Liver (tissue), 9 donors: ENCODE measurements around the gene KDM1B. TPM values are rescaled to one million over a fixed set of nuclear protein-coding genes. Genes with fewer than 3 reads are reported as not detected.

Experiments used
- DNase-seq: peaks from one replicate; pipeline ENCODE4 v3.0.0-alpha.2; 2017; ENCODE audit warnings: low spot score
- H3K27ac ChIP-seq, 2 donors: one replicate each; pipeline ENCODE4 v1.7.0; 2013; ENCODE audit warnings: inconsistent platforms in 2 of 2, low read length in 2 of 2, control low read depth in 1 of 2, low read depth in 1 of 2, mild to moderate bottlenecking in 1 of 2
- H3K27me3 ChIP-seq, 4 donors: one replicate each; pipeline versions ENCODE4 v1.6.1 to v1.7.0; 2013; ENCODE audit warnings: low read length in 3 of 4, inconsistent platforms in 1 of 4, mild to moderate bottlenecking in 1 of 4, moderate library complexity in 1 of 4; ENCODE audit not compliant: control insufficient read depth in 4 of 4, insufficient read depth in 4 of 4
- H3K36me3 ChIP-seq, 4 donors: one replicate each; pipeline versions ENCODE4 v1.6.1 to v1.7.0; 2013; ENCODE audit warnings: low read length in 3 of 4, mild to moderate bottlenecking in 3 of 4, low read depth in 1 of 4, moderate library complexity in 1 of 4; ENCODE audit not compliant: control insufficient read depth in 4 of 4, insufficient read depth in 3 of 4
- H3K4me1 ChIP-seq, 4 donors: one replicate each; pipeline versions ENCODE4 v1.6.1 to v1.7.0; 2013; ENCODE audit warnings: low read length in 3 of 4, mild to moderate bottlenecking in 3 of 4, moderate library complexity in 1 of 4; ENCODE audit not compliant: control insufficient read depth in 4 of 4, insufficient read depth in 4 of 4
- H3K4me3 ChIP-seq, 3 donors: one replicate each; pipeline versions ENCODE4 v1.6.1 to v1.7.0; 2013; ENCODE audit warnings: low read length in 3 of 3, control low read depth in 1 of 3, low read depth in 1 of 3, mild to moderate bottlenecking in 1 of 3
- H3K9ac ChIP-seq, 2 donors: one replicate each; pipeline ENCODE4 v1.7.0; 2013; ENCODE audit warnings: low read length in 2 of 2, mild to moderate bottlenecking in 2 of 2, moderate library complexity in 2 of 2, control low read depth in 1 of 2, low read depth in 1 of 2
- H3K9me3 ChIP-seq, 4 donors: one replicate each; pipeline versions ENCODE4 v1.6.1 to v1.7.0; 2013; ENCODE audit warnings: low read length in 3 of 4; ENCODE audit not compliant: control insufficient read depth in 4 of 4
- EGR1 ChIP-seq, 2 donors: IDR thresholded peaks; 2 replicates each; pipeline ENCODE4 v1.6.1; 2016 to 2018; ENCODE audit warnings: antibody characterized with exemption in 2 of 2, low read depth in 2 of 2
- FOXA1 ChIP-seq: IDR thresholded peaks from 2 replicates; pipeline ENCODE4 v1.6.1; 2016; ENCODE audit warnings: antibody characterized with exemption
- FOXA2 ChIP-seq: IDR thresholded peaks from 2 replicates; pipeline ENCODE4 v1.6.1; 2016; ENCODE audit warnings: antibody characterized with exemption
- GABPA ChIP-seq, 2 donors: IDR thresholded peaks in 1 of 2; conservative IDR thresholded peaks in 1 of 2; 2 replicates each; pipeline ENCODE4 v1.6.1; 2016; ENCODE audit warnings: antibody characterized with exemption in 2 of 2, mild to moderate bottlenecking in 1 of 2, moderate library complexity in 1 of 2
- HNF4A ChIP-seq, 2 donors: conservative IDR thresholded peaks; 2 replicates each; pipeline ENCODE4 v1.6.1; 2016; ENCODE audit warnings: antibody characterized with exemption in 2 of 2, mild to moderate bottlenecking in 2 of 2
- HNF4G ChIP-seq: IDR thresholded peaks from 2 replicates; pipeline ENCODE4 v1.6.1; 2016; ENCODE audit warnings: antibody characterized with exemption
- JUND ChIP-seq, 2 donors: IDR thresholded peaks; 2 replicates each; pipeline ENCODE4 v1.6.1; 2016; ENCODE audit warnings: antibody characterized with exemption in 2 of 2
- NR2F2 ChIP-seq: IDR thresholded peaks from 2 replicates; pipeline ENCODE4 v1.6.1; 2016; ENCODE audit warnings: antibody characterized with exemption
- RAD21 ChIP-seq, 2 donors: IDR thresholded peaks; 2 replicates each; pipeline ENCODE4 v1.6.1; 2016; ENCODE audit warnings: antibody characterized with exemption in 2 of 2, mild to moderate bottlenecking in 2 of 2
- RXRA ChIP-seq, 2 donors: IDR thresholded peaks; 2 replicates each; pipeline ENCODE4 v1.6.1; 2017 to 2018; ENCODE audit warnings: antibody characterized with exemption in 2 of 2, mild to moderate bottlenecking in 1 of 2
- SP1 ChIP-seq: IDR thresholded peaks from 2 replicates; pipeline ENCODE4 v1.6.1; 2018; ENCODE audit warnings: antibody characterized with exemption, mild to moderate bottlenecking
- TAF1 ChIP-seq: conservative IDR thresholded peaks from 2 replicates; pipeline ENCODE4 v1.6.1; 2016; ENCODE audit warnings: antibody characterized with exemption, mild to moderate bottlenecking
- YY1 ChIP-seq: IDR thresholded peaks from 2 replicates; pipeline ENCODE4 v1.6.1; 2016; ENCODE audit warnings: antibody characterized with exemption, mild to moderate bottlenecking
- WGBS: extraction: QIAGEN DNeasy Blood & Tissue Kit; methylation state at CpG from one replicate; pipeline ENCODE4 v1.1.7; 2013; 5-methylcytosine and 5-hydroxymethylcytosine counted together
- polyA plus RNA-seq, 2 donors: library from polyadenylated mRNA; stranded (reverse) in 1 of 2; unstranded in 1 of 2; fragments of 200-250 nt in 1 of 2; fragments of >200 nt in 1 of 2; fragmentation: Nextera tagmentation in 1 of 2; extraction: Ambion mirVana in 1 of 2; gene quantifications; one replicate each; pipeline versions ENCODE4 v1.2.1 to v1.2.3, GENCODE V29; 2013 to 2015
- total RNA-seq, 2 donors: library from RNA; depleted of rRNA; stranded (reverse); fragments of >200 nt; gene quantifications; one replicate each; pipeline ENCODE4 v1.2.3, GENCODE V29; 2014
- TF ChIP-seq, protein P1 (sequence below): IDR thresholded peaks from 2 replicates; pipeline ENCODE4 v1.6.1; 2016; ENCODE audit warnings: antibody characterized with exemption, mild to moderate bottlenecking
- TF ChIP-seq, protein P2 (sequence below): fragments of 150-350 bp; IDR thresholded peaks from 2 replicates; pipeline ENCODE4 v1.5.1; 2017; ENCODE audit warnings: improper control_type of control experiment, low read depth, low read length; ENCODE audit not compliant: missing input control
- donor health status: healthy.
- donor health status: healthy.
- donor health status: healthy.
- donor health status: healthy.
- donor health status: healthy.

KDM1B gene
- total and polyA plus RNA-seq, 4 donors = 1.6 to 10.2 (median 6.7) TPM

DNA sequence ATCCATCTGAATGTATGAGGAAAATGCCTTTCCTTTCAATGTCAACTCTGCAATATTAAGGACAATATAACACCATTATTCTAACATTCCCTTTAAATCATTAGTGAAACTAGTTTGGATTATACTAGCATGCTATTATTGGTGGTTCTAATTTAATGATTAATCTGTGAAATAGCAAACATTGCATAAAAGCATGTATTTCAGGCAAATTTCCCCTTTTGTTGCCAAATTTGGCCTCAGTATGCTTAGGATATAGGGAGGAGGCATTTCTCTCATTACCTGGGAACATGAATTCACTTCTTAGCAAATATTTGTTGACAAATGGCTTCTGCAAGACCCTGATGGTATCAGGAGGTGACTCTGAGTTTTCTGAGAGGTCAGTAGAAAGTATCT lies 1.9 kb upstream of the KDM1B start:
- DNase-seq = no peak
- TF ChIP-seq FOXA2 (peak; percentile 41), SP1 (peak; percentile 66), HNF4G (no peak), RXRA (IDR thresholded peaks at IDR 0.05) (peak; percentile 29 to 43), TAF1 (peak; percentile 96), EGR1 (IDR thresholded peaks at IDR 0.05; ENCODE audit: low read depth in 2 of 2) (peak in 1 of 2 donors; percentile 2), FOXA1 (no peak), RAD21 (IDR thresholded peaks at IDR 0.05) (peak in 1 of 2 donors; percentile 14), GABPA (IDR thresholded peaks at IDR 0.05 in 1 of 2, conservative IDR thresholded peaks at IDR 0.05 in 1 of 2) (peak in 1 of 2 donors; percentile 15), YY1 (peak; percentile 72), NR2F2 (no peak), HNF4A (conservative IDR thresholded peaks at IDR 0.05) (peak in 1 of 2 donors; percentile 36)
- TF ChIP-seq, protein P1, sequence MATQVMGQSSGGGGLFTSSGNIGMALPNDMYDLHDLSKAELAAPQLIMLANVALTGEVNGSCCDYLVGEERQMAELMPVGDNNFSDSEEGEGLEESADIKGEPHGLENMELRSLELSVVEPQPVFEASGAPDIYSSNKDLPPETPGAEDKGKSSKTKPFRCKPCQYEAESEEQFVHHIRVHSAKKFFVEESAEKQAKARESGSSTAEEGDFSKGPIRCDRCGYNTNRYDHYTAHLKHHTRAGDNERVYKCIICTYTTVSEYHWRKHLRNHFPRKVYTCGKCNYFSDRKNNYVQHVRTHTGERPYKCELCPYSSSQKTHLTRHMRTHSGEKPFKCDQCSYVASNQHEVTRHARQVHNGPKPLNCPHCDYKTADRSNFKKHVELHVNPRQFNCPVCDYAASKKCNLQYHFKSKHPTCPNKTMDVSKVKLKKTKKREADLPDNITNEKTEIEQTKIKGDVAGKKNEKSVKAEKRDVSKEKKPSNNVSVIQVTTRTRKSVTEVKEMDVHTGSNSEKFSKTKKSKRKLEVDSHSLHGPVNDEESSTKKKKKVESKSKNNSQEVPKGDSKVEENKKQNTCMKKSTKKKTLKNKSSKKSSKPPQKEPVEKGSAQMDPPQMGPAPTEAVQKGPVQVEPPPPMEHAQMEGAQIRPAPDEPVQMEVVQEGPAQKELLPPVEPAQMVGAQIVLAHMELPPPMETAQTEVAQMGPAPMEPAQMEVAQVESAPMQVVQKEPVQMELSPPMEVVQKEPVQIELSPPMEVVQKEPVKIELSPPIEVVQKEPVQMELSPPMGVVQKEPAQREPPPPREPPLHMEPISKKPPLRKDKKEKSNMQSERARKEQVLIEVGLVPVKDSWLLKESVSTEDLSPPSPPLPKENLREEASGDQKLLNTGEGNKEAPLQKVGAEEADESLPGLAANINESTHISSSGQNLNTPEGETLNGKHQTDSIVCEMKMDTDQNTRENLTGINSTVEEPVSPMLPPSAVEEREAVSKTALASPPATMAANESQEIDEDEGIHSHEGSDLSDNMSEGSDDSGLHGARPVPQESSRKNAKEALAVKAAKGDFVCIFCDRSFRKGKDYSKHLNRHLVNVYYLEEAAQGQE = peak; percentile 96
- H3K4me3 ChIP-seq = peak overlapping the region; percentile 61 to 79 (median 77)
- no peaks in the 10 kb centered on the region for H3K9me3 ChIP-seq
- H3K27me3 ChIP-seq = no peaks in the 10 kb centered on the region
- peak overlapping the region; percentile 86 to 97 for H3K27ac ChIP-seq
- H3K4me1 ChIP-seq = peaks cover 2 to 31% (median 21%) of the 10 kb centered on the region in 4 donors
- H3K9ac ChIP-seq = peak overlapping the region; percentile 97
- H3K36me3 ChIP-seq = peaks cover 0 to 7% (median 4%) of the 10 kb centered on the region in 4 donors

DNA sequence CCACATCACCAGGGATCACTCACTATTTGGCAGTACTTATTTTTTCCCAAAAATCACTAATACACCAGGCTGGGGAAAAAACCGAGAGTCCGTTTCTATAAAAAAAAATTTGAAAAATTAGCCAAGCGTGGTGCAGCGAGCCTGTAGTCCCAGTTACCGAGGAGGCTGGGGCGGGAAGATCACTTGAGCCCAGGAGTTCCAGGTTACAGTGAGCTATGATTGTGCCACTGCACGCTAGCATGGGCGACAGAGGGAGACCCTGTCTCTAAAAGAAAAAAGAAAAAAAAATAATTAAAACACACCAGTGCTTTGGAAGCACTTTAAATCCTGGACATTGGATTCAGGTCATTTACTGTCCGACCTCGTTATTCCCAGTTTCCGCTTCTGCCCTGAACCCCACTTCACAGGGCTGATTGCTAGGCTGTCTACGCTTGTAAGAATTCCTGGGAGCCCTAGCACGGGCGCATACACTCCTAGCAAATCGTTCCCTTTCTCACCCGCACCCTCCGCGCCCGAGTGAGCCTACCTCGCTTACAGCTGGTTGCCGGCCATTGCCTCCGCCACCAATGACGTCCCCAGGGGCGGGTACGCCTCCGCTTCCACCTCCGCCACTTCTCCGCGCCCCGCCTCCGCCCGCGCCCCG lies 594 bp upstream of the KDM1B start, which contains the start of gene TPMT:
Gene TPMT, minus strand, starts transcription at position 571 of the 643 bp plus-strand sequence. CDS start 5,950 bp downstream, outside the sequence.
- H3K9me3 ChIP-seq = no peaks in the 10 kb centered on the region
- H3K27ac ChIP-seq = peak within 1 kb of the TSS; percentile 90 to 97
- peak within 1 kb of the TSS; percentile 90 to 99 (median 91) for H3K4me3 ChIP-seq
- under 1% methylated on average over 34 of the region's 34 CpGs for WGBS
- TF ChIP-seq HNF4A (conservative IDR thresholded peaks at IDR 0.05) = peak in 1 of 2 donors; percentile 20
- TF ChIP-seq, protein P2, sequence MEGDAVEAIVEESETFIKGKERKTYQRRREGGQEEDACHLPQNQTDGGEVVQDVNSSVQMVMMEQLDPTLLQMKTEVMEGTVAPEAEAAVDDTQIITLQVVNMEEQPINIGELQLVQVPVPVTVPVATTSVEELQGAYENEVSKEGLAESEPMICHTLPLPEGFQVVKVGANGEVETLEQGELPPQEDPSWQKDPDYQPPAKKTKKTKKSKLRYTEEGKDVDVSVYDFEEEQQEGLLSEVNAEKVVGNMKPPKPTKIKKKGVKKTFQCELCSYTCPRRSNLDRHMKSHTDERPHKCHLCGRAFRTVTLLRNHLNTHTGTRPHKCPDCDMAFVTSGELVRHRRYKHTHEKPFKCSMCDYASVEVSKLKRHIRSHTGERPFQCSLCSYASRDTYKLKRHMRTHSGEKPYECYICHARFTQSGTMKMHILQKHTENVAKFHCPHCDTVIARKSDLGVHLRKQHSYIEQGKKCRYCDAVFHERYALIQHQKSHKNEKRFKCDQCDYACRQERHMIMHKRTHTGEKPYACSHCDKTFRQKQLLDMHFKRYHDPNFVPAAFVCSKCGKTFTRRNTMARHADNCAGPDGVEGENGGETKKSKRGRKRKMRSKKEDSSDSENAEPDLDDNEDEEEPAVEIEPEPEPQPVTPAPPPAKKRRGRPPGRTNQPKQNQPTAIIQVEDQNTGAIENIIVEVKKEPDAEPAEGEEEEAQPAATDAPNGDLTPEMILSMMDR = no peak
- peak; percentile 88 for TF ChIP-seq TAF1
- no peak for TF ChIP-seq NR2F2
- TF ChIP-seq, protein P1 = peak; percentile 90
- peak in 1 of 2 donors; percentile 15 for TF ChIP-seq JUND (IDR thresholded peaks at IDR 0.05)
- TF ChIP-seq RXRA (IDR thresholded peaks at IDR 0.05) = peak in 1 of 2 donors; percentile 3
- TF ChIP-seq YY1 = peak; percentile 98
- peak; percentile 36 for DNase-seq
- peak within 1 kb of the TSS; percentile 97 for H3K9ac ChIP-seq
- H3K4me1 ChIP-seq = peaks cover 2 to 31% (median 21%) of the 10 kb centered on the region in 4 donors
- H3K27me3 ChIP-seq = no peaks in the 10 kb centered on the region
- peaks cover 0 to 3% (median under 1%) of the 10 kb centered on the region in 4 donors for H3K36me3 ChIP-seq
